ENCODE results near the gene CEP120. TPM values are rescaled to one million over a fixed set of nuclear protein-coding genes. Genes with fewer than 3 reads are reported as not detected.

The CEP120 gene
- total and polyA plus RNA-seq, 10 donors = 9.2 to 43.3 (median 29.5) TPM

DNA sequence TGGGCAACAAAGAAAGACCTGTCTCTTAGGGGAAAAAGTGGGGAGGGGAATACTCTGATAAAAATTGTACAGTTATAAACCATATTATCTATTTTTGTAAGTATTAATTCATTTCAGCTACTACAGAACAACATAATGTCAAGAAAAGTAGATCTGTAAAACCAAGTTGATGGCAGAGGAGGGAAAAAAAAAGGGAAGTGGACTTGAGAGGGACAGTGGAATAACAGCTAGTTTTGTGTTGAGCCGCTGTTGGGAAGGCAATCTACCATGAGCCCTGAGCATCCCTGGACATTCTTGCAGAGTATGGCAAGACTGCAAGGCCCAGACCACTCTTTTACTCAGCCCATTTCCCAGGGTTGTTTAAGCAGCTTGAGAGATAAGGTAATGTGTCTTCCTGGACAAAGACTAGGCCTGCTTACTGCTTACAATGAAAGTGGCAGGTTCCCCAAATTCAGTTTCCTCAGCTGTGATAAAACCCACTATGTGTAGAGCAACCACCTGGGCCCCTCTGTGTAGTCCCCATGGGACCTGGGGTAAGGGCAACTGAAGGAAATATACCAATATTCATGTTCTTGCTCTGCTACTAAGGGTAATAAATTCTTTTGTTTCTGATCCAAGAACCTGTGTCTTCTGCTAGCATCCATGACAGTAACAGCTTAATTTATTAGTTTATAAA, 25.0 kb downstream of the CEP120 start:
- WGBS, 5 donors = 75 to 82% (median 76%) methylated on average over 1 of the region's 1 CpG
- Histone ChIP-seq H3K9me3 (no peaks in the 10 kb centered on the region), H3K4me3 (no peak overlapping the region), H3K36me3 (peaks cover 0 to 100% (median 45%) of the 10 kb centered on the region in 6 donors), H3K27ac (peak overlapping the region in 6 of 8 donors; percentile 45 to 64 (median 56)), H3K27me3 (replicated peaks in 1 of 7) (no peaks in the 10 kb centered on the region), H3K4me1 (peaks cover 0 to 25% (median 0%) of the 10 kb centered on the region in 6 donors)
- intact Hi-C loops (cut with DNase I; ENCODE audit: low total_unique reads) = no loop called here
- DNase-seq = no peak
- TF ChIP-seq POLR2A (IDR thresholded peaks at IDR 0.05) = no peak
- TF ChIP-seq CTCF (IDR thresholded peaks at IDR 0.05 in 8 of 11, conservative IDR thresholded peaks at IDR 0.05 in 3 of 11) = no peak
- TF ChIP-seq POLR2AphosphoS5 (IDR thresholded peaks at IDR 0.05) = no peak

GRCh38 chr5:123397538-123397937, 25.7 kb downstream of the CEP120 start:
- TF ChIP-seq POLR2AphosphoS5 (IDR thresholded peaks at IDR 0.05) (no peak), POLR2A (IDR thresholded peaks at IDR 0.05) (no peak), CTCF (IDR thresholded peaks at IDR 0.05 in 8 of 11, conservative IDR thresholded peaks at IDR 0.05 in 3 of 11) (no peak)
- WGBS, 5 donors = 95 to 99% (median 98%) methylated on average over 3 of the region's 3 CpGs
- peaks cover 0 to 25% (median 0%) of the 10 kb centered on the region in 6 donors for H3K4me1 ChIP-seq
- H3K36me3 ChIP-seq = peaks cover 0 to 100% (median 45%) of the 10 kb centered on the region in 6 donors
- no peak overlapping the region for H3K4me3 ChIP-seq
- intact Hi-C loops (cut with DNase I; ENCODE audit: low total_unique reads) = no loop called here
- H3K9me3 ChIP-seq = no peaks in the 10 kb centered on the region
- no peak for DNase-seq
- no peaks in the 10 kb centered on the region for H3K27me3 ChIP-seq (replicated peaks in 1 of 7)
- H3K27ac ChIP-seq = peak overlapping the region in 6 of 8 donors; percentile 45 to 64 (median 56)

GRCh38 chr5:123391009-123391408, 32.2 kb downstream of the CEP120 start:
- H3K36me3 ChIP-seq = peaks cover 0 to 98% (median 59%) of the 10 kb centered on the region in 6 donors
- no peaks in the 10 kb centered on the region for H3K4me1 ChIP-seq
- H3K4me3 ChIP-seq = no peak overlapping the region
- intact Hi-C loops (cut with DNase I; ENCODE audit: low total_unique reads) = no loop called here
- no peaks in the 10 kb centered on the region for H3K27me3 ChIP-seq (replicated peaks in 1 of 7)
- no peaks in the 10 kb centered on the region for H3K9me3 ChIP-seq
- no peak for TF ChIP-seq POLR2A (IDR thresholded peaks at IDR 0.05)
- no peak for TF ChIP-seq POLR2AphosphoS5 (IDR thresholded peaks at IDR 0.05)
- TF ChIP-seq CTCF (IDR thresholded peaks at IDR 0.05 in 8 of 11, conservative IDR thresholded peaks at IDR 0.05 in 3 of 11) = no peak
- DNase-seq = no peak
- WGBS, 5 donors = 66 to 91% (median 77%) methylated on average over 1 of the region's 1 CpG
- H3K27ac ChIP-seq = no peak overlapping the region

DNA sequence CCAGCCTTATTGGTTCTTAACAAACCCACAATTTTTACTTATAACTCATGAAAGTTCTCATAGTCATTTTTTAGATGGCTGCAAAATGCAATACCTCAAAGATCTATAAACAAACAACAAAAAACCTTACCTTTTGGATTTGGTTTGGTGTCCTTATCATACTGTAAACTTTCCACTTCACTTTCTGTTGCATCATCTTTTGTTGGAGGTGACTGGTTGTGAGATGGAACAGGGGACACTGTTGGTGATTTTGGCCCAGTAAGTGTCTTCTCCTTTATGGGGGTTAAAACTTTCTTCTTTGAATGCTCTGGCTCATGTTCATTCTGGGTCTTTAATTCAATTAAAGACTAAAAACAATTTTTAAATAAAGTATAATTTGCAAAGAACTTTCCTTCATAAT, 33.4 kb downstream of the CEP120 start:
- DNase-seq = no peak
- H3K4me1 ChIP-seq = no peaks in the 10 kb centered on the region
- H3K36me3 ChIP-seq = peaks cover 0 to 100% (median 66%) of the 10 kb centered on the region in 6 donors
- no peak overlapping the region for H3K4me3 ChIP-seq
- H3K27ac ChIP-seq = no peak overlapping the region
- no peak for TF ChIP-seq POLR2A (IDR thresholded peaks at IDR 0.05)
- TF ChIP-seq CTCF (IDR thresholded peaks at IDR 0.05 in 8 of 11, conservative IDR thresholded peaks at IDR 0.05 in 3 of 11) = no peak
- TF ChIP-seq POLR2AphosphoS5 (IDR thresholded peaks at IDR 0.05) = no peak
- no peaks in the 10 kb centered on the region for H3K27me3 ChIP-seq (replicated peaks in 1 of 7)
- H3K9me3 ChIP-seq = no peaks in the 10 kb centered on the region
- intact Hi-C loops (cut with DNase I; ENCODE audit: low total_unique reads) = no loop called here
